Measurements from ENCODE around the gene KIDINS220.

- TF ChIP-seq GATA2 (IDR thresholded peaks at IDR 0.05; ENCODE audit: low read depth, low read length) (no peak), GATA3 (IDR thresholded peaks at IDR 0.05; ENCODE audit: low read depth, low read length) (no peak)
Measured at GRCh38 chr2:8710951-8711350, 126.5 kb downstream of the KIDINS220 start.
